Fibroblast of skin of left quadriceps (primary cell): ENCODE data around the gene WDFY1.

ENCODE experiments used
- DNase-seq, 2 experiments: peaks; one replicate each; pipeline ENCODE4 v3.0.0-alpha.2; 2013; ENCODE audit warnings: low read depth in 2 of 2

Gene WDFY1, protein sequence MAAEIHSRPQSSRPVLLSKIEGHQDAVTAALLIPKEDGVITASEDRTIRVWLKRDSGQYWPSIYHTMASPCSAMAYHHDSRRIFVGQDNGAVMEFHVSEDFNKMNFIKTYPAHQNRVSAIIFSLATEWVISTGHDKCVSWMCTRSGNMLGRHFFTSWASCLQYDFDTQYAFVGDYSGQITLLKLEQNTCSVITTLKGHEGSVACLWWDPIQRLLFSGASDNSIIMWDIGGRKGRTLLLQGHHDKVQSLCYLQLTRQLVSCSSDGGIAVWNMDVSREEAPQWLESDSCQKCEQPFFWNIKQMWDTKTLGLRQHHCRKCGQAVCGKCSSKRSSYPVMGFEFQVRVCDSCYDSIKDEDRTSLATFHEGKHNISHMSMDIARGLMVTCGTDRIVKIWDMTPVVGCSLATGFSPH

GRCh38 chr2:223944703-223945531 is at the start of gene WDFY1:
Gene WDFY1, minus strand, starts transcription at chr2:223945335. Its CDS starts 51 bp downstream, at chr2:223945284.
- DNase-seq = peak; percentile 70 to 73

DNA sequence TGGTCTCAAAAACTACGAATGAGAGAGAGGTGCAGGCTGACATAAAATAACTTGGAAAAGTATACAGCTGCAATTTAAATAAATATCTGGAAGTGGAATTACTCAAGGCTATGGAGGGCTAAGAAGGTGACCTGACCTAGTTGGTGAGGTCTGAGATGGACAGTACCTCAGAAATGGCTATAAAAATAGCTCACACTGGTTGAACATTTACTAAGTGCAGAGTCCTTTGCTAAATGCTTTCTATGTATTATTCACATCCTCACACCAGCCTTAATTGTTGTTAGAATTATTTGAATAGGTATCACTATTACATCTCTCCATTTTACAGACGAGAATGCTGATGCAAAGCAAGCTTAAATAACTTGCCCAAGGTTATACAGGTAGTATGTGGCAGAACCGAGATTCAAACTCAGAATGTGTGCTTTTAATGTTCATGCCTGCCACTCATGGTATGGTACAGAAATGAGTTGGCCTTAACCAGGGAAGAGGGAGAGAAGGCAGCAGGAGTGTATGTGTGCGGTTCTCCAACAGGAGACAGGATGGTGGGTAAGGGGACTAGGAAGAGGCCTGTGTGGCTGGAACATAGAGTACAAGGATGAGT is 49.5 kb upstream of the WDFY1 start:
- DNase-seq = no peak

GRCh38 chr2:223993634-223994232 is 48.6 kb upstream of the WDFY1 start:
- DNase-seq = peak; percentile 76 to 80

DNA sequence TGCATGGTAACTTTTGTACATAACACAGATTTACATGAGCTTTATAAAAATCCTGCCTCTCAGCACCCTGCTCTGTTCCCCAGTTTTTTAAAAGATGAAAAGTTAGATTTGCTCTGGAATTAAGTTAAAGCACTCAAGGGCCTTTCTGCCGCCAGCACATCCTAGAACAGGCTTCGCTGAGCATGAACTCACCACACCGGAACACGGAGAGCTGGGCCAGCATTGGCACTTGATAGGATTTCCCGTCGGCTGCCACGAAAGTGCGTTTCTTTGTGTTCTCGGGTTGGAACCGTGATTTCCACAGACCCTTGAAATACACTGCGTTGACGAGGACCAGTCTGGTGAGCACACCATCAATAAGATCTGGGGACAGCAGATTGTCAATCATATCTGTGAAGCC is 46.5 kb upstream of the WDFY1 start:
- no peak for DNase-seq

DNA sequence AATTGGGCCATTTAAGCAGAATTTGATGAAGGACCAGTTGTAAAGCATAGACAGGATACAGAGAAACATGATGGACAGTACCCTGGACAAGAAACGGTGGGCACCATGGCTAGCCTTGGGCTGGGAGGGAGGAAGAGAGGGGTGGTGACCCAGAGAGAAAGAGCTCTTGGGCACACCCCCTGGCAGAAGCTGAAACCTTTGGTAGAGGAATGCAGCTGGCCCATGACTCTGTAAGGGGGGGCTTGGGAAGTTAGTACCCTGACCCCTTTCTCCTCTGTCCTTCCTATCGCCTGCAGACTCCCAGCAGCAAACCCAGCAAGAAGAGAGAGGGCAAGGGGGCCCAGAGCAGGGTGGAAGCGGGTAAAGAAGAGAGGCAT is 44.7 kb upstream of the WDFY1 start:
- no peak for DNase-seq

- no peak for DNase-seq
Measured at GRCh38 chr2:223989206-223989855, 44.2 kb upstream of the WDFY1 start.

- DNase-seq = no peak
Measured at GRCh38 chr2:223981241-223981640, 36.1 kb upstream of the WDFY1 start.

DNA sequence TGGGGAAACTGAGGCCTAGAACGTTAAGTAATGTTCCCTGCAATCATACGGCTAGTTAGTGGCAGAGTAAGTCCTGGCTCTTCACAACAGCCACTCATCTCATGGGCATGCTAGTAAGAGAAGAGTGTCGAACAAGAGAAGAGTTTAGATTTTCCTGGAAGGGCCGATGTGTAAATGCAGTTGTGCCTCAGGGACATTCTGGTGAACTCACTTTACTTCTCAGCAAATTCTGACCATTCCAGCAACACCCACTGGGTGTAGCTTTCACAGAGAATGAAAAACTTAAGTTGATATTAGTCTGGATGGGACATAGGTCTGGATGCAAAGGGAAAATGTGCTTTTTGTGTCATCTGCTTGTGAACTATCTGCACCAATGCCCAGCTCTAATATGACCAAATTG is 35.7 kb upstream of the WDFY1 start:
- no peak for DNase-seq

GRCh38 chr2:223980397-223980735 is 35.2 kb upstream of the WDFY1 start:
- DNase-seq = no peak

GRCh38 chr2:223979730-223980396 is 34.7 kb upstream of the WDFY1 start:
- peak in 1 of 2 experiments; percentile 28 for DNase-seq

GRCh38 chr2:223978451-223978850 is 33.3 kb upstream of the WDFY1 start:
- no peak for DNase-seq

- DNase-seq = peak; percentile 57
Measured at GRCh38 chr2:223976635-223977226, 31.6 kb upstream of the WDFY1 start.

GRCh38 chr2:223973606-223974005 is 28.5 kb upstream of the WDFY1 start:
- DNase-seq = no peak

DNA sequence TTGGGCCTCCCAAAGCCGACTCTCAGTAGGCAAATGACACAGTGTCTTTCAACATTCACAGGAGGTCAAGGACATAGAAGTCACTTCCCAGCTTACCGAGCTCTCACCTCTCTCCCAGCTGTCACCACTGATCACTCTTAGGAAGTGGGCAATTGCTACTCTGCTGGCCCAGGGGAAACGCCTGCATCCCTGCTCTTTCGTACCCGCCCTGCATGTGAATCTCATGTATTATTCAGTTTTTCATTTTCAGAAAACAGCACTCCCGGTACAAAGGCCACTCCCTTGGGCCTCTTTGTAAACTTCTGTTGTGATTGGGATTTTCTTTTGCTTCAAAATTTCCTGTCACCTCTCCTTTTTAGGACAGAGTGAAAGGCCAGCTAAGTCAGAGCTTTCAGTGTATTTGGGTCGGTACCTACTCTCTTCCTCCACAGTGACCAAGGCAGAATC is 27.5 kb upstream of the WDFY1 start:
- no peak for DNase-seq

DNA sequence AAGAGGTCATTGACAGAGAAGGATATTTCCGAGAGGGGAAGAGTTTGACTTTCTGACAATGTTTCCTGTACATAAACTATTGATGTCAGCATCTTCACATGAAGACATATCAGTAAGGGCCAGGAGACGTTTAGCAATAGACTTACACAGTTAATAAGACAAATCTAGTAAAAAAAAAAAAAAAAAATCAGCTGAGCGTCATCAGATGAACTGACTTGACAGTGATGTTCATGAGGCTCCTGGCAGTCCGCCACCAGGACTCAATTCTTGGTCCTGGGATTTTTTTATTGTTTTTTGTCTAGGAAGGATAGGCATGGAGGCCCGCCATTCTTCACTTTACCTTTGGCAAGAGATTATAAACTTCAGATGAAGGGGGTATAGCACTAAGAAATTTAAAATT is 26.6 kb upstream of the WDFY1 start:
- DNase-seq = no peak

DNA sequence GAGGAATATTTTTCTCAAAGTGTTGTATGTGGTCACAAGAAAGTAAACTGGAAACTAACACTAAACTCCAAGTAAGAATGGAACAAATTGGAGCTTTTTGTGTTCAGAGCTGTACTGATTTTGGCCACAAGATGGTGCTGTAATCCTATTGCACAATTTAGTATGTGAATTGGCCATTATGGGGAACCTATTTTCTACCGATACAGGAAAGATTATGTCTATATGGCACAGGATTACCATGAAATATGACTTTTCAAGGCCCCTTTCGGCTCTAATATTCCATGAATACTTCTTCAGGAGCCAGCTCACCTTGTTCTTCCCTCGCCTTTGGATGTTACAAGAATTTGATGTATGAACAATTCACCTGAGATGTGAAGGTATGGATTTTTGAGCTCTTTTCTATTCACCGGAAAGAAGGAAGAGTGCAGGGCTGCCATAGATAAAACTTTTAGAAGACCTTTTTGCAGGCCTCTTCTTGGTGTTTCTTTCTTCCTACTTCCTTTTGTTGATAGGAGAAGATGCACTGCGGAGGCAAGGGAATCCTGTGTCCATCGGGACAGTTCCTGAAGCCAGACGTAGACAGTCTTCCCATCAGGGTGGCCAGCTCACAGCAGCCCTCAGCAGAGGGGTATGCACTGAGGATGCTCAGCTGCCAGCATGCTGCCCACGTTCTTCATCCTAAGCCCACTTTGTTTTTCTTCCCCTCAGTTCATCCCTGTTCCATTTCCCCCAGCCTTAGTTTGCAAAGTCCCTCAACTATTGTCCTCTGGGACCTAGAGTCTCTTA is 25.4 kb upstream of the WDFY1 start:
- DNase-seq = peak; percentile 35 to 45

DNA sequence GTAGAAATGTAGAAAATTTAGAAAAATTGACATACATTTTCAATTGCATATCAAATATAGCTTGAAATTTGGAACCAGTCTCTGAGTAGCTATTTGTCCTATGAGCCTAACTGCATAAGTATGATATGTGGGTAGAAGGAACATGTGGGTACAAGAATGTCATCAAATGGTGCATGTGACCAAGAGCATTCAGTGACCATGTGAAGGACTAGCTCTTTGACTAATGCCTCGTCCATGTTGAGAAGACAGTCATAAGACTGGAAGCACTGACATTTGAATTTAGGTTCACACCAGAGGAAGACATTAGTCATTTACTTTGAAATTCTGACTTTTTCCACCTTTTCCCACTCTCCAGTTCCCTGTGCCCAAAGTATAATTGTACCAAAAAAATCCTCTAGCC is 24.7 kb upstream of the WDFY1 start:
- DNase-seq = no peak

DNA sequence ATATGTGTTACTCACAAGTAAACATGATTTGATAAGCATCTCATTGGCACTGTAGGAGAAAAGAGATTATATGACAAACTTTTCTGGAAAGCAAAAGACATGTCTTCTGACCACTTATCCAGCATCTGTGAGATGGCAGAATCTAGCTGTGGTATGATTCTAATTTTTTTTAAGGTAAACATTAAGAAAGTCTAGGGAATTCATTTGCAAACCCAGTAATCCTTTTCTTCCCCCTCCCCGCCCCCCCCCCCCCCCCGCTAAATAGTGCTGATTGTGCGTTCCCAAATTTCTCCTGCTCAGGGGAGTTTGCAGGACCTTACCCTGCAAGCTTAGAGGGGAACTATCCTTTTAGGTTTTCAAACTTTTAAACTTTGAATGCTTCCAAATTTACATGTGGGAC is 24.2 kb upstream of the WDFY1 start:
- no peak for DNase-seq

GRCh38 chr2:223967981-223968380 is 22.8 kb upstream of the WDFY1 start:
- peak; percentile 60 to 63 for DNase-seq

DNA sequence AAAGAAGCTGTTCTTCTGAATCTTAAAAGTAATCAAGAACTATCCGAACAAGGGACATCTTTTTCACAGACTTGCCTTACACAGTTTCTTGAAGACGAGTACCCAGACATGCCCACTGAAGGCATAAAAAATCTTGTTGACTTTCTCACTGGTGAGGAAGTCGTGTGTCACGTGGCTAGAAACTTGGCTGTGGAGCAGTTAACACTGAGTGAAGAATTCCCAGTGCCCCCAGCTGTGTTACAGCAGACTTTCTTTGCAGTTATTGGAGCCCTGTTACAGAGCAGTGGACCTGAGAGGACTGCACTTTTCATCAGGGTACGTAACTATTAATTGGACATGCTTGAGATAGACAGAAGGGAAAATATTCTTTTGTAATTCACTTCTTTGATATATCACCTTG is 14.6 kb upstream of the WDFY1 start:
- no peak for DNase-seq
